OCI-LY1 (cell line): ENCODE measurements around the gene IL3.

Experiments
- H2AFZ ChIP-seq: fragments of 200-600 bp; sonication (generic), shearing (Covaris generic); 2 replicates; pipeline ENCODE4 v1.6.0; 2014; ENCODE audit warnings: antibody characterized with exemption, mild to moderate bottlenecking, low read length
- H3F3A ChIP-seq: fragments of 200-600 bp; sonication (generic), shearing (Covaris generic); 2 replicates; pipeline ENCODE4 v1.6.0; 2014; ENCODE audit warnings: mild to moderate bottlenecking, antibody characterized with exemption, low read length, moderate library complexity; ENCODE audit not compliant: insufficient read depth
- H3K27ac ChIP-seq: fragments of 200-600 bp; sonication (generic); 2 replicates; pipeline ENCODE4 v1.5.1; 2014; ENCODE audit warnings: low read length, mixed run types, mild to moderate bottlenecking, low read depth; ENCODE audit not compliant: poor library complexity, severe bottlenecking
- H3K27me3 ChIP-seq: fragments of 200-600 bp; sonication (generic); 2 replicates; pipeline ENCODE4 v1.6.0; 2014; ENCODE audit warnings: antibody characterized with exemption, mild to moderate bottlenecking, low read length, moderate library complexity; ENCODE audit not compliant: insufficient read depth
- H3K36me3 ChIP-seq: fragments of 200-600 bp; sonication (generic); 2 replicates; pipeline ENCODE4 v1.6.1; 2014; ENCODE audit warnings: mild to moderate bottlenecking, antibody characterized with exemption, low read length, moderate library complexity, mixed read lengths; ENCODE audit not compliant: insufficient read depth
- H3K4me1 ChIP-seq: fragments of 200-600 bp; sonication (generic); 2 replicates; pipeline ENCODE4 v1.5.1; 2014; ENCODE audit warnings: mild to moderate bottlenecking, low read length, moderate library complexity; ENCODE audit not compliant: insufficient read depth, severe bottlenecking
- H3K4me2 ChIP-seq: fragments of 200-600 bp; sonication (generic), shearing (Covaris generic); 2 replicates; pipeline ENCODE4 v1.6.1; 2014; ENCODE audit warnings: low read length
- H3K4me3 ChIP-seq: fragments of 200-600 bp; sonication (generic); 2 replicates; pipeline ENCODE4 v1.5.1; 2014; ENCODE audit warnings: low read length, low read depth, mild to moderate bottlenecking, mixed read lengths; ENCODE audit not compliant: poor library complexity, severe bottlenecking
- H3K79me2 ChIP-seq: fragments of 200-600 bp; shearing (Covaris generic); 2 replicates; pipeline ENCODE4 v1.6.1; 2016; ENCODE audit warnings: mixed run types, low read length, mixed read lengths; ENCODE audit not compliant: insufficient read depth
- H3K9ac ChIP-seq: fragments of 200-600 bp; sonication (generic), shearing (Covaris generic); 2 replicates; pipeline ENCODE4 v1.6.1; 2014; ENCODE audit warnings: mild to moderate bottlenecking, low read length, mixed read lengths
- H3K9me2 ChIP-seq: fragments of 200-600 bp; sonication (generic), shearing (Covaris generic); 2 replicates; pipeline ENCODE4 v1.6.1; 2014; ENCODE audit warnings: low read depth, mild to moderate bottlenecking, low read length, mixed read lengths
- H3K9me3 ChIP-seq: fragments of 200-600 bp; shearing (Covaris generic); 2 replicates; pipeline ENCODE4 v1.6.1; 2014; ENCODE audit warnings: low read length, mixed read lengths
- H4K20me1 ChIP-seq: fragments of 200-600 bp; sonication (generic), shearing (Covaris generic); 2 replicates; pipeline ENCODE4 v1.6.0; 2016; ENCODE audit warnings: mild to moderate bottlenecking, low read length; ENCODE audit not compliant: insufficient read depth
- EZH2 ChIP-seq: fragments of 200-600 bp; sonication (generic), shearing (Covaris generic); IDR thresholded peaks from 2 replicates; pipeline ENCODE4 v1.8.0; 2017; ENCODE audit warnings: borderline replicate concordance, mixed run types, mild to moderate bottlenecking, antibody characterized with exemption, low read length, moderate library complexity, mixed read lengths
- TF ChIP-seq, protein P1 (sequence below): fragments of 200-600 bp; sonication (generic), shearing (Covaris generic); IDR thresholded peaks from 2 replicates; pipeline ENCODE4 v1.5.1; 2017; ENCODE audit warnings: mild to moderate bottlenecking, antibody characterized with exemption, low read length, moderate library complexity, mixed read lengths

IL3 gene

DNA sequence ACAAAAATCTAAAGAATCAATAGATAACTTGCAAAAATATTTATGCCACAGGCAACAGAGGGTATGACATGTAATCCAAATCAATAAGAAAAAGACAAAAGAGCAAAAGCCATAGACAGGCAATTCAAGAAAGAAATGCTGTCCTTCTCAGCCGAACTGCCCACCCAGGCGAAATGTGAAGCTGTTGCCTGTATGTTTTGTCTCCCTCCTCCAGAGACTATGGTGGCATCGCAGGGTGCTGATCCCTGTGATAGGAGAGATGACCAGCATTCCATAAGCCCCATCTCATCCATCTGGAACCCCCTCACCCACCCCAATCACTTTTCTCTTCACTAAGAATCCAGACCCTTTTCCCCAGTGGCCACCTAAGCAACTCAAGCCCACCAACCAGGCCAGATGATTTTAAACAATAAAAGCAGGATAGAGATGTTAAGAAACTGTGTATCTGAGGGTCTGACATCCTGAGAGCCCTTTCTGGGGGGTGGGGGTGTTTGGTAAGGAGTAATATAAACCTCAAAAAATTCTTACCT is 43.7 kb upstream of the IL3 start:
- Histone ChIP-seq H3K9ac (no peak overlapping the region), H3K4me1 (no peaks in the 10 kb centered on the region), H3K27me3 (0 out of 2 replicates have a peak, but pooled peaks cover 4% of the 10 kb centered on the region), H3K4me2 (no peak overlapping the region), H3K9me3 (no peaks in the 10 kb centered on the region), H4K20me1 (no peaks in the 10 kb centered on the region), H3K4me3 (no peak overlapping the region), H3K9me2 (no peaks in the 10 kb centered on the region), H3K27ac (no peak overlapping the region), H2AFZ (no peak overlapping the region), H3F3A (no peaks in the 10 kb centered on the region), H3K79me2 (no peaks in the 10 kb centered on the region), H3K36me3 (no peaks in the 10 kb centered on the region)
- no peak for TF ChIP-seq EZH2
- TF ChIP-seq, protein P1, sequence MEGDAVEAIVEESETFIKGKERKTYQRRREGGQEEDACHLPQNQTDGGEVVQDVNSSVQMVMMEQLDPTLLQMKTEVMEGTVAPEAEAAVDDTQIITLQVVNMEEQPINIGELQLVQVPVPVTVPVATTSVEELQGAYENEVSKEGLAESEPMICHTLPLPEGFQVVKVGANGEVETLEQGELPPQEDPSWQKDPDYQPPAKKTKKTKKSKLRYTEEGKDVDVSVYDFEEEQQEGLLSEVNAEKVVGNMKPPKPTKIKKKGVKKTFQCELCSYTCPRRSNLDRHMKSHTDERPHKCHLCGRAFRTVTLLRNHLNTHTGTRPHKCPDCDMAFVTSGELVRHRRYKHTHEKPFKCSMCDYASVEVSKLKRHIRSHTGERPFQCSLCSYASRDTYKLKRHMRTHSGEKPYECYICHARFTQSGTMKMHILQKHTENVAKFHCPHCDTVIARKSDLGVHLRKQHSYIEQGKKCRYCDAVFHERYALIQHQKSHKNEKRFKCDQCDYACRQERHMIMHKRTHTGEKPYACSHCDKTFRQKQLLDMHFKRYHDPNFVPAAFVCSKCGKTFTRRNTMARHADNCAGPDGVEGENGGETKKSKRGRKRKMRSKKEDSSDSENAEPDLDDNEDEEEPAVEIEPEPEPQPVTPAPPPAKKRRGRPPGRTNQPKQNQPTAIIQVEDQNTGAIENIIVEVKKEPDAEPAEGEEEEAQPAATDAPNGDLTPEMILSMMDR = no peak

DNA sequence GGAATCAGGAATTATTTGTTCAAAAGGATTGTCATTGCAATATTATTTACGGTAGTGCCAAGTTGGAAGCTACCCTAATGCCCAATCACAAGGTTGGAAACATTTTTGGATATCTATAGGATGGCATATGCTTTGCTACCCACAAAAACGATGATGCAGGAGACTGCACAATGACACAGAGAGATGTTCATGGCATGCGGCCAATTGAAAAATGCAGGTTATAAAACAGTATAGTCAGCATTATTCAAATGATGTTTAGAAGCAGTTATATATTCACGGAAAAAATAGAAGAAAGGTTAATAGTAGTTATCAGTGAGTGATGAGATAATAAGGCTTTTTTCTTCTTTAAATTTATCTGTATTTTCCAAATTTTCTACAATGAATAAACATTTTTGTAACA is 43.1 kb upstream of the IL3 start:
- no peaks in the 10 kb centered on the region for H3K36me3 ChIP-seq
- H3K9me3 ChIP-seq = no peaks in the 10 kb centered on the region
- H3K9me2 ChIP-seq = no peaks in the 10 kb centered on the region
- H4K20me1 ChIP-seq = no peaks in the 10 kb centered on the region
- H3F3A ChIP-seq = no peaks in the 10 kb centered on the region
- no peak for TF ChIP-seq EZH2
- TF ChIP-seq, protein P1 = no peak
- no peak overlapping the region for H3K27ac ChIP-seq
- H2AFZ ChIP-seq = no peak overlapping the region
- H3K79me2 ChIP-seq = no peaks in the 10 kb centered on the region
- no peak overlapping the region for H3K9ac ChIP-seq
- H3K27me3 ChIP-seq = 0 out of 2 replicates have a peak, but pooled peaks cover 4% of the 10 kb centered on the region
- no peaks in the 10 kb centered on the region for H3K4me1 ChIP-seq
- H3K4me3 ChIP-seq = no peak overlapping the region
- H3K4me2 ChIP-seq = no peak overlapping the region

DNA sequence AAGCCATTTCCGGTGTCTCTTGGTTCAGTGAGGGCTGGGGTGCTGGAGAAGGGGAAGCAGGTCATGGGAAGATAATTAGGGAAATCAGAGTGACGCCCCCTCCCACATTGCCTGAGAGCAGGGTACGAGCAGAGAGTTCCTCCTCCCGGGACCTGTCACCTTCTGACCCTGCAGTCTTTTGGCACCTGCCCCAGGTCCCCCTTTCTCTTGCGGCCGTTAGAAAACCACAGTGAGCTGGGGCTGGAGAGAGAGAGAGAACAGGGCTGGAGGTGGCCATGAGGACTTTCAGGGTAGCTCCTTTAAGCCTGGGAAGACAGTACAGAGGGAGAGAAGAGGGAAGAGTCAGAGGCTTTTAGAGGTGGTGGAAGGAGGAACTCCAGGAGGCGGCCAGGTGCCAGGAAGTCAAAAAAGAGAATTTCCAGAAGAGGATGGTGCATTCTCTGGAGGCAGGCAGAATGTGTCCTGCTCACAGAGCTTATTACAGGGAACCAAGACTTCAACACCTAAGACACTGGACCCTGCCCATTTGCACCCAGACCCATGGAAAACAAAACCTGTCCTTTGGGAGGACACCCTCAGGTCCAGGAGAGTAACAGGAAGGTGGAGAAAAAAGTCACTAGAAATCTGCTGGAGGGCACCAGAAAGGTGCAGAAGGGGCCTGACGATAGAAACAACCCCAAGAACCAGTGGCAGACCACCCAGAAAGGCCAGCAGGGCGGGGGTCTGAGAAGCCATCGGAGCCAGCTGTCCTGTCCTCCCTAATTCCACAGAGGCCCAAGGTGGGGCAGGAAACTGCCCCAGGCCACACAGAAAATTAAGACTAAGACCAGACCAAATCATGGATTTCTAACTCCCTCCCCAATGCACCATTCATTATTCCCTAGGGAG is 42.5 kb upstream of the IL3 start:
- H4K20me1 ChIP-seq = no peaks in the 10 kb centered on the region
- H2AFZ ChIP-seq = no peak overlapping the region
- H3K27me3 ChIP-seq = 0 out of 2 replicates have a peak, but pooled peaks cover 4% of the 10 kb centered on the region
- TF ChIP-seq, protein P1 = no peak
- TF ChIP-seq EZH2 = no peak
- no peaks in the 10 kb centered on the region for H3K4me1 ChIP-seq
- no peaks in the 10 kb centered on the region for H3F3A ChIP-seq
- no peaks in the 10 kb centered on the region for H3K9me2 ChIP-seq
- no peaks in the 10 kb centered on the region for H3K36me3 ChIP-seq
- no peaks in the 10 kb centered on the region for H3K79me2 ChIP-seq
- H3K27ac ChIP-seq = no peak overlapping the region
- no peak overlapping the region for H3K4me2 ChIP-seq
- H3K4me3 ChIP-seq = no peak overlapping the region
- no peaks in the 10 kb centered on the region for H3K9me3 ChIP-seq
- no peak overlapping the region for H3K9ac ChIP-seq
